NT2/D1 (cell line): ENCODE results near the gene NFATC4.
"Not testable (repeated sequence)": the region's sequence is repeated elsewhere in the genome, so short reads cannot be mapped to it uniquely, and the experiment has no call there.

Source experiments
- DNase-seq: peaks from one replicate; pipeline ENCODE4 v3.0.0-alpha.2; 2011; ENCODE audit warnings: low read depth, low spot score
- H3K27me3 ChIP-seq: 2 replicates; pipeline ENCODE4 v1.6.0; 2011; ENCODE audit warnings: mild to moderate bottlenecking; ENCODE audit not compliant: insufficient read length, insufficient read depth
- H3K36me3 ChIP-seq: 2 replicates; pipeline ENCODE4 v1.6.1; 2011; ENCODE audit warnings: mild to moderate bottlenecking, low read length, mixed read lengths; ENCODE audit not compliant: insufficient read depth, insufficient read length
- H3K4me1 ChIP-seq: 2 replicates; pipeline ENCODE4 v1.5.1; 2011; ENCODE audit not compliant: insufficient read depth, insufficient read length
- H3K4me3 ChIP-seq: 2 replicates; pipeline ENCODE4 v1.5.1; 2011; ENCODE audit warnings: low read depth; ENCODE audit not compliant: insufficient read length
- H3K9ac ChIP-seq: 2 replicates; pipeline ENCODE4 v1.6.0; 2011; ENCODE audit warnings: low read depth; ENCODE audit not compliant: insufficient read length
- H3K9me3 ChIP-seq: 2 replicates; pipeline ENCODE4 v1.5.1; 2011; ENCODE audit warnings: mild to moderate bottlenecking, low read length; ENCODE audit not compliant: insufficient read depth
- SUZ12 ChIP-seq: IDR thresholded peaks from 2 replicates; pipeline ENCODE4 v1.6.1; 2011; ENCODE audit not compliant: insufficient read length, insufficient read depth; ENCODE audit errors: extremely low read depth
- YY1 ChIP-seq: IDR thresholded peaks from 2 replicates; pipeline ENCODE4 v1.6.1; 2011; ENCODE audit not compliant: insufficient read length, insufficient read depth
- ZNF274 ChIP-seq: IDR thresholded peaks from 2 replicates; pipeline ENCODE4 v1.6.1; 2011; ENCODE audit warnings: mild to moderate bottlenecking, low read depth, low read length

NFATC4 gene

DNA sequence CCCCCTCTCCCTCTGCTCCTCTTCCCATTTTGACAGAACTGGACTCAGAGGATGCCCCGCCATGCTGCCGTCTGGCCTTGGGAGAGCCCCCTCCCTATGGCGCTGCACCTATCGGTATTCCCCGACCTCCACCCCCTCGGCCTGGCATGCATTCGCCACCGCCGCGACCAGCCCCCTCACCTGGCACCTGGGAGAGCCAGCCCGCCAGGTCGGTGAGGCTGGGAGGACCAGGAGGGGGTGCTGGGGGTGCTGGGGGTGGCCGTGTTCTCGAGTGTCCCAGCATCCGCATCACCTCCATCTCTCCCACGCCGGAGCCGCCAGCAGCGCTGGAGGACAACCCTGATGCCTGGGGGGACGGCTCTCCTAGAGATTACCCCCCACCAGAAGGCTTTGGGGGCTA, 1.5 kb downstream of the NFATC4 start:
- no peak overlapping the region for H3K9ac ChIP-seq
- no peak for DNase-seq
- H3K9me3 ChIP-seq, result no peaks in the 10 kb centered on the region
- H3K27me3 ChIP-seq, result no peaks in the 10 kb centered on the region
- TF ChIP-seq ZNF274 (no peak), SUZ12 (no peak), YY1 (no peak)
- peaks cover 15% of the 10 kb centered on the region for H3K36me3 ChIP-seq
- peaks cover 2% of the 10 kb centered on the region for H3K4me1 ChIP-seq
- no peak overlapping the region for H3K4me3 ChIP-seq

DNA sequence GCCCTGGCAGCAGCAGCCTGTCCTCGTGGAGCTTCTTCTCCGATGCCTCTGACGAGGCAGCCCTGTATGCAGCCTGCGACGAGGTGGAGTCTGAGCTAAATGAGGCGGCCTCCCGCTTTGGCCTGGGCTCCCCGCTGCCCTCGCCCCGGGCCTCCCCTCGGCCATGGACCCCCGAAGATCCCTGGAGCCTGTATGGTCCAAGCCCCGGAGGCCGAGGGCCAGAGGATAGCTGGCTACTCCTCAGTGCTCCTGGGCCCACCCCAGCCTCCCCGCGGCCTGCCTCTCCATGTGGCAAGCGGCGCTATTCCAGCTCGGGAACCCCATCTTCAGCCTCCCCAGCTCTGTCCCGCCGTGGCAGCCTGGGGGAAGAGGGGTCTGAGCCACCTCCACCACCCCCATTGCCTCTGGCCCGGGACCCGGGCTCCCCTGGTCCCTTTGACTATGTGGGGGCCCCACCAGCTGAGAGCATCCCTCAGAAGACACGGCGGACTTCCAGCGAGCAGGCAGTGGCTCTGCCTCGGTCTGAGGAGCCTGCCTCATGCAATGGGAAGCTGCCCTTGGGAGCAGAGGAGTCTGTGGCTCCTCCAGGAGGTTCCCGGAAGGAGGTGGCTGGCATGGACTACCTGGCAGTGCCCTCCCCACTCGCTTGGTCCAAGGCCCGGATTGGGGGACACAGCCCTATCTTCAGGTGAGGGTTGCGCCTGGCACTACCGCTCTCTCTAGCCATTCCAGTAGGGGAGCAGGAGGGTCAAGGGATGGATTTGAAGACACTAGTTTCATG, 2.1 kb downstream of the NFATC4 start:
- H3K9me3 ChIP-seq, result no peaks in the 10 kb centered on the region
- H3K27me3 ChIP-seq, result no peaks in the 10 kb centered on the region
- no peak for DNase-seq
- H3K4me1 ChIP-seq, result peaks cover 2% of the 10 kb centered on the region
- H3K4me3 ChIP-seq, result no peak overlapping the region
- TF ChIP-seq SUZ12 (no peak), ZNF274 (no peak), YY1 (no peak)
- H3K36me3 ChIP-seq, result peaks cover 15% of the 10 kb centered on the region
- H3K9ac ChIP-seq, result no peak overlapping the region

DNA sequence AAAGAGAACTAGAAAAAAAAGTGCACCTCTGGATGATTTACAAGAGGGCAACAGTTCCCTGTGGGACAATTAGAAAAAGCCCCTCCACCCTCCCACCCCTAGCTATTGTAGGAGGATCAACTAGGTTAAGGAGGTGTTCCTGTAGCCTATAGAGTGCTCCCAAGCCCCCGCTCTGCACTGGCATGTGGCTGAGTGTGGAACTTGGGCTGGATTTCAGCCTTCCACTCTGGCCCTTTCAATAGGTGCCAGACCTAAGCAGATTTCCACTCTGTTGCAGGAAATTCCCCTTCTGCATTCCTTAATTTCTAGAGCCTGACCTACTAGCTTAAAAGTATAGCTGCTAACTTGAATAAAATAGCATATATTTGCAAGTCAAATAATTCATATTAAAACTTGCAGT, 2.8 kb downstream of the NFATC4 start:
- peaks cover 2% of the 10 kb centered on the region for H3K4me1 ChIP-seq

DNA sequence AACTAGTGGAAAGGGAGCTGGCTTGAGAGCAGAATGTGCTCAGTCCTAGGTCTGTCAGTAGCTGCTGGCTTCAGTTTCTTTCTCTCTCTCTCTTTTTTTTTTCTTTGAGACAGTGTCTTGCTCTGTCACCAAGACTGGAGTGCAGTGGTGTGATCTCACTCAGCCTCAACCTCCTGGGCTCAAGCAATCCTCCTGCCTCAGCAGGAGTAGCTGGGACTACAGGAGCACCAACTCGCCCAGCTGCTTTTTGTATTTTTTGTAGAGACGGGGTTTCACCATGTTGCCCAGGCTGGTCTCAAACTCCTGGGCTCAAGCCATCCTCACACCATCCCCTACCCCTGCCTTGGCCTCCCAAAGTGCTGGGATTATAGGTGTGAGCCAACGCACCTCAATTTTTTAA, 3.6 kb downstream of the NFATC4 start:
- peaks cover 15% of the 10 kb centered on the region for H3K36me3 ChIP-seq
- not testable (repeated sequence) for H3K4me3 ChIP-seq, DNase-seq, H3K9me3 ChIP-seq, H3K4me1 ChIP-seq, H3K9ac ChIP-seq, H3K27me3 ChIP-seq

More for the DNA sequence above, 2.8 kb downstream of the NFATC4 start:
- Histone ChIP-seq H3K27me3 (no peaks in the 10 kb centered on the region), H3K4me3 (no peak overlapping the region), H3K36me3 (peaks cover 15% of the 10 kb centered on the region), H3K9ac (no peak overlapping the region), H3K9me3 (no peaks in the 10 kb centered on the region)
- DNase-seq, result no peak
- TF ChIP-seq YY1, result no peak
- TF ChIP-seq ZNF274, result no peak
- no peak for TF ChIP-seq SUZ12

DNA sequence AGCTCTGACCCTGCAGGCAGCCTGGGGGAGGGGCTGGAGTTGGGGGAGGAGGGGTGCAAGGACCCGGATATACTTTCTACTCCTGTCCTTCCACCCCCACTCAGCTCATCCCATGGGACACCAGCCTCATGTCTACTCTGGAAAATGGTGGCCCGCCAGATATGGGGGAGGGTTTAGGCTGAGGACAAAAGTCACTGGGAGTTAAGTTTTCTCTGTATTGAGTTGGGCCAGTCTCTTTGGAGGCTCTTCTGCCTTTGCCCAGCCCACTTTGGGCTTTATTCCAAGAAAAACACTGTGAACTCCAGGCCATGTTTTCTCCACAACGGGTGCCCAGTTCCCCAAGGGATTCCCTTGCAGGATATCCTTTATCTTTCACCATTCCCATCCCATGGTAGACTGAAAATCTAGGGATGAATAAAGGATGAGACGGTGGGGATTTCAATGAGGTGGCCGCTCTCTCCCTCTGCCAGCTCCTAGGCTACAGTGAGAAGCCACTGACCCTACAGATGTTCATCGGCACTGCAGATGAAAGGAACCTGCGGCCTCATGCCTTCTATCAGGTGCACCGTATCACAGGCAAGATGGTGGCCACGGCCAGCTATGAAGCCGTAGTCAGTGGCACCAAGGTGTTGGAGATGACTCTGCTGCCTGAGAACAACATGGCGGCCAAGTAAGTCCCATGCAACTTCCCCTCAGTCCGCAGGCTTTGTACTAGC, 4.9 kb downstream of the NFATC4 start:
- peaks cover 15% of the 10 kb centered on the region for H3K36me3 ChIP-seq
- no peak overlapping the region for H3K4me3 ChIP-seq
- peaks cover 7% of the 10 kb centered on the region for H3K4me1 ChIP-seq
- no peak overlapping the region for H3K9ac ChIP-seq
- TF ChIP-seq ZNF274 (no peak), SUZ12 (no peak), YY1 (no peak)
- H3K9me3 ChIP-seq, result no peaks in the 10 kb centered on the region
- H3K27me3 ChIP-seq, result no peaks in the 10 kb centered on the region
- no peak for DNase-seq

DNA sequence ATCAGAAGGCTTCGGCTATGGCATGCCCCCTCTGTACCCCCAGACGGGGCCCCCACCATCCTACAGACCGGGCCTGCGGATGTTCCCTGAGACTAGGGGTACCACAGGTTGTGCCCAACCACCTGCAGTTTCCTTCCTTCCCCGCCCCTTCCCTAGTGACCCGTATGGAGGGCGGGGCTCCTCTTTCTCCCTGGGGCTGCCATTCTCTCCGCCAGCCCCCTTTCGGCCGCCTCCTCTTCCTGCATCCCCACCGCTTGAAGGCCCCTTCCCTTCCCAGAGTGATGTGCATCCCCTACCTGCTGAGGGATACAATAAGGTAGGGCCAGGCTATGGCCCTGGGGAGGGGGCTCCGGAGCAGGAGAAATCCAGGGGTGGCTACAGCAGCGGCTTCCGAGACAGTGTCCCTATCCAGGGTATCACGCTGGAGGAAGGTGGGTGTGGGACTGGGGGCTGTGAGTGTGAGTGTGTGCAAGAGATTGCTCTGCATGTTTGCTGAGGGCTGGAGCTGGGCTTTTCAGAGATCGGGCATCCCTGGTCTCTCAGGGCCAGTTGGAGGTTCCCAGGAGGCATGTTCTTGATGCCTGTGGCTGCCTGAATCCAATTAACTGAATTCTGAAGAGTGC, 8.6 kb downstream of the NFATC4 start:
- no peaks in the 10 kb centered on the region for H3K27me3 ChIP-seq
- TF ChIP-seq SUZ12 (no peak), YY1 (no peak), ZNF274 (no peak)
- no peak overlapping the region for H3K9ac ChIP-seq
- peaks cover 15% of the 10 kb centered on the region for H3K36me3 ChIP-seq
- peaks cover 19% of the 10 kb centered on the region for H3K4me1 ChIP-seq
- no peaks in the 10 kb centered on the region for H3K9me3 ChIP-seq
- H3K4me3 ChIP-seq, result no peak overlapping the region
- DNase-seq, result no peak

DNA sequence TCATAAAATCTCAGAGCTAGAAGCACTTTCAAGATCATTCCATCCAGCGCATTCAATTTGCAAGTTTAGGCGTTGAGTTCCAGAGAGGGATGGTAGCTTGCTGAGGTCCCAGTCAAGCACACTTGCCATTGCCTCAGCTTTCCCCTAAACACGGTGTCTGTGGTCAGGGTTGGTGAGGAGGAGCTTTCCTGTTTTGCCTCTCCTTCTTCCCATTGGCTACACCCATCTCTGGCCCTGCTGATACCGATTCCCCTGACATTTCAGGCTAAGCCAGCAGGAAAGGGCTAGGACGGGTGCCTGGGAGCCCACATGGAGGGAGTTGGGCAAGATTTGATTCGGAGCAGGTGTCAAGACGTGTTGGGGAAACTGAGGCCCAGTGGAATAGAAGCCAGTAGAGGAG, 9.1 kb downstream of the NFATC4 start:
- no peaks in the 10 kb centered on the region for H3K9me3 ChIP-seq
- no peaks in the 10 kb centered on the region for H3K27me3 ChIP-seq
- no peak for TF ChIP-seq SUZ12
- H3K4me3 ChIP-seq, result no peak overlapping the region
- peaks cover 19% of the 10 kb centered on the region for H3K4me1 ChIP-seq
- peaks cover 15% of the 10 kb centered on the region for H3K36me3 ChIP-seq
- DNase-seq, result no peak
- no peak overlapping the region for H3K9ac ChIP-seq
